Subcutaneous abdominal adipose tissue (tissue), 5 donors: ENCODE data around the gene UGT3A2.

ENCODE experiments used
- H3K27ac ChIP-seq: one replicate; pipeline ENCODE4 v1.7.0; 2013; ENCODE audit warnings: low read depth, mild to moderate bottlenecking, inconsistent platforms, low read length, moderate library complexity
- H3K27me3 ChIP-seq, 5 donors: one replicate each; pipeline ENCODE4 v1.7.0; 2013; ENCODE audit warnings: low read length in 5 of 5, inconsistent platforms in 1 of 5; ENCODE audit not compliant: control insufficient read depth in 5 of 5, insufficient read depth in 4 of 5
- H3K36me3 ChIP-seq, 5 donors: one replicate each; pipeline ENCODE4 v1.7.0; 2013; ENCODE audit warnings: low read length in 5 of 5; ENCODE audit not compliant: control insufficient read depth in 5 of 5, insufficient read depth in 5 of 5
- H3K4me1 ChIP-seq, 5 donors: one replicate each; pipeline ENCODE4 v1.7.0; 2013; ENCODE audit warnings: low read length in 5 of 5, mild to moderate bottlenecking in 3 of 5, moderate library complexity in 1 of 5; ENCODE audit not compliant: control insufficient read depth in 5 of 5, insufficient read depth in 5 of 5
- H3K4me3 ChIP-seq, 5 donors: one replicate each; pipeline ENCODE4 v1.7.0; 2013; ENCODE audit warnings: low read length in 5 of 5, low read depth in 1 of 5
- H3K9ac ChIP-seq, 5 donors: one replicate each; pipeline ENCODE4 v1.7.0; 2013; ENCODE audit warnings: low read length in 5 of 5, mild to moderate bottlenecking in 4 of 5, moderate library complexity in 3 of 5
- H3K9me3 ChIP-seq, 5 donors: one replicate each; pipeline ENCODE4 v1.7.0; 2013; ENCODE audit warnings: low read length in 5 of 5; ENCODE audit not compliant: control insufficient read depth in 5 of 5
- donor health status: healthy.
- donor health status: healthy.
- donor health status: healthy.
- donor health status: healthy.
- donor health status: healthy.

The UGT3A2 gene

DNA sequence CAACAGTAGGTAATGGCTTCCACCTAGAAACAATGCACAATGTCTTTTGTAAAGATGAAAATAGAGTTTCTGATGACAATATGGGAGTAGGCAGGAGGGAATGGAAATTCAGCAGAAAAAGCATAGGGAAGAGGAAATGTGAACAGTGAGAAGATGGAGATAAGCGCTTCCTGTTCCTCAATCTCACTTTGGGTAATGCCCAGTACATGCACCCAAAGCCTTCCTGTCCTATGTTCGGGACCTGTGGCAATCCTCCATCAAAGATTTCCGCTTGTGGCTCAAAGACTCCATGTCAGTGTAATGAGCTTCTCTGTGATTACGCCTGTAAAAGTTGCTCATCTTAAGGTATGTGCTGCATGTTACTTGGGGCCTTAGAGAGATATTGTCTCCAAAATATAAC lies 78.2 kb downstream of the UGT3A2 start:
- H3K4me1 ChIP-seq = no peaks in the 10 kb centered on the region
- H3K27ac ChIP-seq = no peak overlapping the region
- peaks cover 0 to 2% (median 0%) of the 10 kb centered on the region in 5 donors for H3K9me3 ChIP-seq
- no peak overlapping the region for H3K4me3 ChIP-seq
- H3K36me3 ChIP-seq = no peaks in the 10 kb centered on the region
- H3K9ac ChIP-seq = no peak overlapping the region
- H3K27me3 ChIP-seq = peaks cover 0 to 13% (median 6%) of the 10 kb centered on the region in 5 donors

- H3K4me1 ChIP-seq = no peaks in the 10 kb centered on the region
Measured at GRCh38 chr5:35987776-35988175, 78.9 kb downstream of the UGT3A2 start.

More at GRCh38 chr5:35987776-35988175, 78.9 kb downstream of the UGT3A2 start:
- H3K9ac ChIP-seq = no peak overlapping the region
- peaks cover 0 to 2% (median 0%) of the 10 kb centered on the region in 5 donors for H3K9me3 ChIP-seq
- peaks cover 0 to 13% (median 6%) of the 10 kb centered on the region in 5 donors for H3K27me3 ChIP-seq
- H3K4me3 ChIP-seq = no peak overlapping the region
- no peaks in the 10 kb centered on the region for H3K36me3 ChIP-seq
- H3K27ac ChIP-seq = no peak overlapping the region
